Gastroesophageal sphincter (tissue), 4 donors: ENCODE results near the gene MUC5B. TPM values are rescaled to one million over a fixed set of nuclear protein-coding genes. Genes with fewer than 3 reads are reported as not detected.

Experiments used
- ATAC-seq: fragments of 150-250 bp; one replicate; pipeline ENCODE4 v1.9.1; 2016; ENCODE audit warnings: mild to moderate bottlenecking, moderate library complexity
- H3K27ac ChIP-seq, 4 donors: fragments of 200-600 bp; sonication (generic) in 3 of 4; 1 replicate in 3 of 4; 2 replicates in 1 of 4; pipeline ENCODE4 v1.5.1; 2016 to 2019
- H3K27me3 ChIP-seq: fragments of 200-600 bp; sonication (generic); one replicate; pipeline ENCODE4 v1.5.1; 2019
- H3K36me3 ChIP-seq, 2 donors: fragments of 200-600 bp; sonication (generic); one replicate each; pipeline ENCODE4 v1.5.1; 2019; ENCODE audit warnings: control low read depth in 1 of 2
- H3K4me1 ChIP-seq, 3 donors: fragments of 200-600 bp; sonication (generic); 1 replicate in 2 of 3; 2 replicates in 1 of 3; pipeline ENCODE4 v1.5.1; 2016 to 2019; ENCODE audit warnings: control low read depth in 2 of 3
- H3K4me3 ChIP-seq, 2 donors: fragments of 200-600 bp; sonication (generic); one replicate each; pipeline ENCODE4 v1.5.1; 2019; ENCODE audit warnings: mild to moderate bottlenecking in 1 of 2, moderate library complexity in 1 of 2
- H3K9me3 ChIP-seq, 3 donors: fragments of 200-600 bp; sonication (generic); one replicate each; pipeline ENCODE4 v1.5.1; 2017 to 2019; ENCODE audit warnings: control low read depth in 2 of 3
- EP300 ChIP-seq: sonication (generic); formaldehyde crosslinking; IDR thresholded peaks from one replicate; pipeline ENCODE4 v1.6.1; 2017; ENCODE audit warnings: antibody characterized with exemption, mild to moderate bottlenecking
- POLR2A ChIP-seq, 2 donors: fragments of 450-650 bp; IDR thresholded peaks; one replicate each; pipeline ENCODE4 v1.6.1; 2017; ENCODE audit warnings: antibody characterized with exemption in 2 of 2, mild to moderate bottlenecking in 2 of 2, moderate library complexity in 1 of 2
- POLR2AphosphoS5 ChIP-seq: sonication (generic); formaldehyde crosslinking; IDR thresholded peaks from one replicate; pipeline ENCODE4 v1.6.1; 2017; ENCODE audit warnings: antibody characterized with exemption
- WGBS, 2 donors: methylation state at CpG; one replicate each; pipeline ENCODE4 v1.1.5; 2018; ENCODE audit warnings: low coverage in 1 of 2; 5-methylcytosine and 5-hydroxymethylcytosine counted together
- total RNA-seq, 4 donors: library from RNA; depleted of rRNA; stranded (reverse); fragments of >200 nt; gene quantifications; one replicate each; pipeline ENCODE4 v1.1.0, GENCODE V29; 2016
- TF ChIP-seq, protein P1 (sequence below), 4 experiments: fragments of 200-600 bp in 2 of 4; fragments of 450-650 bp in 2 of 4; sonication (generic) in 1 of 4; IDR thresholded peaks; one replicate each; pipeline ENCODE4 v1.5.1; 2017 to 2019; ENCODE audit warnings: antibody characterized with exemption in 4 of 4, mild to moderate bottlenecking in 2 of 4, moderate library complexity in 2 of 4

Gene MUC5B
- total RNA-seq, 4 donors from 2014 or later = 0.13 to 199 (median 0.60) TPM

DNA sequence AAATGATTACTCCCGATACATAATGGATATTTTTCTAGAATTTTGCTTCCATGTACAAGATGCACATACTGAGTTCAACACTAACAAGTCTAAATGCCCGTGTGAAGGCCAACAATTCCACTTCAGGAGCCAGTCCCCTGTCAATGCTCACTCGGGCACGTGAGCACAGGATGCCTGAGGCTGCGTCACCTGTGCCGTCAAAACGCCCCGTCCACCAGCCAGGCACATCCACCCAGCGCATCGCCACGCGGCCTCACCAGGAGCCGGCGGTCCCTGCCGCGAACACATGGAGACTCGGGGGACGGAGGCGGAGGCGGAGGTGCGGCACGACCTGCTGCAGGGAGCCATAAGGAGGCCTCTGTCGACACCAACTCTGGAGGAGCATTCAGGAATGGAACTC is 76.8 kb downstream of the MUC5B start:
- Histone ChIP-seq H3K4me3 (no peak overlapping the region), H3K27ac (peak overlapping the region; percentile 57 to 90 (median 79)), H3K9me3 (no peaks in the 10 kb centered on the region), H3K4me1 (peaks cover 0 to 83% (median 30%) of the 10 kb centered on the region in 3 donors), H3K27me3 (no peaks in the 10 kb centered on the region), H3K36me3 (peaks cover 0 to 31% of the 10 kb centered on the region in 2 donors)
- WGBS, 2 donors = 47 to 63% methylated on average over 6 to 16 of the region's 23 CpGs
- TF ChIP-seq POLR2AphosphoS5 (no peak), POLR2A (IDR thresholded peaks at IDR 0.05) (no peak), EP300 (no peak)
- TF ChIP-seq, protein P1, sequence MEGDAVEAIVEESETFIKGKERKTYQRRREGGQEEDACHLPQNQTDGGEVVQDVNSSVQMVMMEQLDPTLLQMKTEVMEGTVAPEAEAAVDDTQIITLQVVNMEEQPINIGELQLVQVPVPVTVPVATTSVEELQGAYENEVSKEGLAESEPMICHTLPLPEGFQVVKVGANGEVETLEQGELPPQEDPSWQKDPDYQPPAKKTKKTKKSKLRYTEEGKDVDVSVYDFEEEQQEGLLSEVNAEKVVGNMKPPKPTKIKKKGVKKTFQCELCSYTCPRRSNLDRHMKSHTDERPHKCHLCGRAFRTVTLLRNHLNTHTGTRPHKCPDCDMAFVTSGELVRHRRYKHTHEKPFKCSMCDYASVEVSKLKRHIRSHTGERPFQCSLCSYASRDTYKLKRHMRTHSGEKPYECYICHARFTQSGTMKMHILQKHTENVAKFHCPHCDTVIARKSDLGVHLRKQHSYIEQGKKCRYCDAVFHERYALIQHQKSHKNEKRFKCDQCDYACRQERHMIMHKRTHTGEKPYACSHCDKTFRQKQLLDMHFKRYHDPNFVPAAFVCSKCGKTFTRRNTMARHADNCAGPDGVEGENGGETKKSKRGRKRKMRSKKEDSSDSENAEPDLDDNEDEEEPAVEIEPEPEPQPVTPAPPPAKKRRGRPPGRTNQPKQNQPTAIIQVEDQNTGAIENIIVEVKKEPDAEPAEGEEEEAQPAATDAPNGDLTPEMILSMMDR (IDR thresholded peaks at IDR 0.05) = no peak
- peak; percentile 19 for ATAC-seq

DNA sequence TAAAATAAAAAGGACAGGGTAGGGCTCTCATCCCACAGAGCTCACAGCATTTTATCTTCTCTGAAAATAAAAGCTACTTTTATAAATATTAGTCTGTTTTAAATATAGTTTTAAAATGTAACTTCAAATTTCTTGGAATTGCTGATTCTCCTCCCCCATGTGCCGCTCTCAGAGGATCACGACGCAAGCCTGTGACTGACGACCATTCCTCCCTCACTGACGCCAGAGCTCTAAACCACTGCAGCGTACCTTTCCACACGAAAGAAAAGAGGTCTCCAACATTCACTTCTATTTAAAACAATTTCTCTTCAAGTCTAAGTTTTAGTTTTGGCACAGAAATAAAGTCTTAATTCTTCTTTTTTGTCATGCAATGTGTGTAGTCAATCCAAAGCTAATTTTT is 77.3 kb downstream of the MUC5B start:
- peaks cover 0 to 30% of the 10 kb centered on the region in 2 donors for H3K36me3 ChIP-seq
- no peak overlapping the region for H3K4me3 ChIP-seq
- H3K27me3 ChIP-seq = no peaks in the 10 kb centered on the region
- 24 to 31% methylated on average over 7 of the region's 7 CpGs for WGBS, 2 donors
- ATAC-seq = no peak
- H3K27ac ChIP-seq = peak overlapping the region; percentile 57 to 90 (median 79)
- TF ChIP-seq POLR2A (IDR thresholded peaks at IDR 0.05) (no peak), EP300 (no peak), POLR2AphosphoS5 (no peak)
- TF ChIP-seq, protein P1 (IDR thresholded peaks at IDR 0.05) = no peak
- peaks cover 0 to 88% (median 30%) of the 10 kb centered on the region in 3 donors for H3K4me1 ChIP-seq
- H3K9me3 ChIP-seq = no peaks in the 10 kb centered on the region

DNA sequence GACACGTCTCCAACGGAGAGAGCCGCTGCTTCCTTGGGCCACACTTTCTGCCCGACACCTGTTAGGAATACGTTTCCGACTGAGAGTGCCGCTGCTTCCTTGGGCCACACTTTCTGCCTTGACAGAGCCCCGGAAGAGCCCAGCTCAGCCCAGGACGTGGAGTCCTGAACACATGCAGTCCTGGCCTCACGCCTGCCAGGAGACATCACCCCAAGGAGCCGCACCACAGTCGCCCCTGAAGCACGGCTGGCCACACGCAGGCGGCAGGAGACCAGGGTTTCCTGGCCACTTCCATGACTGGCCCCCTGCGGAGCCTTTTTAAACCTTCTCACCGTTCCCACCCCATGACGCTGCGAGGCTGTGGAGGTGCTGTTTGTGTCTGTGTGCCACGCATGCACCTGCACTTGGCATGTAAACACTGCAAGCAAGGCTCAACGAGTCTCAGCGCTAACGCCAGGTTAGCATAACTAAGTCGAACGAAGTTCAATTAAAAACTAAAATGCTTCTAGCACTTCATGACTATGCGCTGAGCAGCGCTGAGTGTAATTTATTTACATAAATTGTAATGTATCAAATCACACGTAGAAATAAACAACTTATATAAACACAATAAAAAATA is 77.8 kb downstream of the MUC5B start:
- Histone ChIP-seq H3K27me3 (no peaks in the 10 kb centered on the region), H3K9me3 (no peaks in the 10 kb centered on the region), H3K36me3 (peaks cover 0 to 30% of the 10 kb centered on the region in 2 donors), H3K4me3 (no peak overlapping the region), H3K4me1 (peaks cover 0 to 90% (median 30%) of the 10 kb centered on the region in 3 donors), H3K27ac (peak overlapping the region; percentile 57 to 90 (median 79))
- 56 to 84% methylated on average over 8 to 13 of the region's 28 CpGs for WGBS, 2 donors
- ATAC-seq = peak; percentile 22
- no peak for TF ChIP-seq EP300
- TF ChIP-seq, protein P1 (IDR thresholded peaks at IDR 0.05) = no peak
- TF ChIP-seq POLR2A (IDR thresholded peaks at IDR 0.05) = no peak
- no peak for TF ChIP-seq POLR2AphosphoS5

DNA sequence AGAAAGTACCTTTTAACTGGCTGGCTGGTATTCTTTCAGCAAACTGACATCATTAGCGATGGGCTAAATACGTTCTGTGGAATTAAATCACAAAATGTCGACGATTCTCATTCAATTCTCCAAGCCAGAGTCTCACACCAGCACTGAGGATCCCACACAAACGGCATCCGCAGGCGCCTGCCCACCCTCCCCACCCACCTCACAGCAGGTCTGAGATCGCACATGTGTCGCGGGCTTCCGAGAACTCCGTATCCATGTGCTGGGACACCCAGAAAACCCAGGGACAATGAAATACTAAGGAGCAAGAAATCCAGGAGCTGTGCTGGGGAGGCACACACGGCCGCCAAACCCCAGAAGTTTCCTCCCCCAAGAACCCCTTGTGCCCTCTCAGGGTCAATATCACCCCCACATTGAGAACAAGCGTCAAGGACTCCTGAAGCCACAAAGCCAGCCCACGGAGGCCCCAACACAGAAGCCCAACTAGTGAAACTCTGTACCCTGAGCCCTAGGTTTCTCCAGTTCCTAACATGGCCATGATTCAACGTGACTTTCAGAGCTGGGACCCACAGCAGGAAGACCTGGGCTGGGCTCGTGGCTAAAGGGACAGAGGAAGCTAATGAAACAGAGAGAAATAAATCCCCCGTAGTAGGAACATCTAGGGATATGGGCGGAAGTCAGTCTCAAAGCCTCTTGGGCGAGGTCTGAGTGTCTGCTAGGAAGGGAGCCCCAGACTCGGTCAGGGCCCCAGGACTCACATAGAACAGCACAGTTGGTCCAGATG is 78.5 kb downstream of the MUC5B start:
- TF ChIP-seq EP300 (no peak), POLR2A (IDR thresholded peaks at IDR 0.05) (no peak), POLR2AphosphoS5 (no peak)
- TF ChIP-seq, protein P1 (IDR thresholded peaks at IDR 0.05) = no peak
- Histone ChIP-seq H3K36me3 (peaks cover 0 to 33% of the 10 kb centered on the region in 2 donors), H3K27ac (peak overlapping the region in 3 of 4 donors; percentile 35 to 90 (median 80)), H3K9me3 (no peaks in the 10 kb centered on the region), H3K27me3 (no peaks in the 10 kb centered on the region), H3K4me1 (peaks cover 0 to 95% (median 30%) of the 10 kb centered on the region in 3 donors), H3K4me3 (no peak overlapping the region)
- WGBS, 2 donors = 75 to 84% methylated on average over 5 to 6 of the region's 22 CpGs
- ATAC-seq = no peak
